ENCODE data around the gene SPOUT1.

GRCh38 chr9:128823362-128823902 lies 6.2 kb downstream of the SPOUT1 start:
- TF ChIP-seq CTCF (IDR thresholded peaks at IDR 0.05) (no peak), POLR2AphosphoS5 (IDR thresholded peaks at IDR 0.05) (no peak), EP300 (IDR thresholded peaks at IDR 0.05) (no peak)

All from gastroesophageal sphincter (tissue), 3 donors.